Cortex of kidney (tissue), 1 donor: ENCODE measurements around the gene ZNF674.

Experiments used
- DNase-seq: peaks from one replicate; lab custom pipeline; 2025; lab: John Stamatoyannopoulos, UW

The ZNF674 gene

GRCh38 chrX:46545111-46546005, at the start of gene ZNF674:
ZNF674 (minus strand) TSS chrX:46545421; CDS start chrX:46542087, 3,334 bp downstream.
- DNase-seq, result no peak

- DNase-seq, result no peak
These were observed 44.9 kb upstream of the ZNF674 start for GRCh38 chrX:46589977-46590723.

GRCh38 chrX:46588263-46588662, 43.0 kb upstream of the ZNF674 start:
- DNase-seq, result no peak

GRCh38 chrX:46587753-46588171, 42.5 kb upstream of the ZNF674 start:
- no peak for DNase-seq

- DNase-seq, result no peak
These were observed 41.9 kb upstream of the ZNF674 start for GRCh38 chrX:46587158-46587557.

GRCh38 chrX:46584736-46585135, 39.5 kb upstream of the ZNF674 start:
- no peak for DNase-seq

GRCh38 chrX:46582966-46583365, 37.7 kb upstream of the ZNF674 start:
- no peak for DNase-seq

- no peak for DNase-seq
These were observed 37.1 kb upstream of the ZNF674 start for GRCh38 chrX:46582325-46582724.

- no peak for DNase-seq
These were observed 35.4 kb upstream of the ZNF674 start for GRCh38 chrX:46580613-46581012.

- DNase-seq, result no peak
These were observed 34.0 kb upstream of the ZNF674 start for GRCh38 chrX:46579250-46579649.

GRCh38 chrX:46577221-46578005, 32.2 kb upstream of the ZNF674 start:
- no peak for DNase-seq

GRCh38 chrX:46576458-46576857, 31.2 kb upstream of the ZNF674 start:
- no peak for DNase-seq

- no peak for DNase-seq
These were observed 30.8 kb upstream of the ZNF674 start for GRCh38 chrX:46575991-46576392.

- no peak for DNase-seq
These were observed 30.4 kb upstream of the ZNF674 start for GRCh38 chrX:46575586-46575985.

- no peak for DNase-seq
These were observed 29.7 kb upstream of the ZNF674 start for GRCh38 chrX:46574774-46575381.

- no peak for DNase-seq
These were observed 28.9 kb upstream of the ZNF674 start for GRCh38 chrX:46573892-46574773.

GRCh38 chrX:46573331-46573891, 28.2 kb upstream of the ZNF674 start, which contains the start of gene CHST7:
CHST7 (plus strand) TSS chrX:46573765; CDS start chrX:46573932, 167 bp downstream.
- DNase-seq, result no peak

- DNase-seq, result no peak
These were observed 27.2 kb upstream of the ZNF674 start for GRCh38 chrX:46572340-46572936.

GRCh38 chrX:46571423-46572339, 26.5 kb upstream of the ZNF674 start:
- no peak for DNase-seq
